GM12878 (cell line): ENCODE results near the gene PTEN. TPM values are rescaled to one million over a fixed set of nuclear protein-coding genes. Genes with fewer than 3 reads are reported as not detected.

ENCODE experiments used
- ATAC-seq: fragments of 200-7000 bp; cut with Tn5 transposase; 3 replicates; pipeline ENCODE4 v1.9.1; 2020; ENCODE audit warnings: mild to moderate bottlenecking, moderate library complexity
- BruUV-seq: library from RNA; stranded (reverse); fragments of 400-500 nt; replicated peaks from 2 replicates; lab custom pipeline; 2021; lab: Mats Ljungman, UMichigan
- CTCF ChIA-PET: fragments of 300-600 bp; sonication (Branson Sonifier 250); formaldehyde crosslinking; extraction: SDS; loops from one replicate; lab custom pipeline; 2021; ENCODE audit warnings: inconsistent platforms; lab: Yijun Ruan, JAX
- POLR2A ChIA-PET: fragments of 350-600 bp; formaldehyde crosslinking; extraction: SDS; loops from one replicate; lab custom pipeline; 2021; ENCODE audit warnings: inconsistent platforms; lab: Charles Lee
- RAD21 ChIA-PET: fragments of 300-600 bp; sonication (Branson Sonifier 250); formaldehyde crosslinking; loops from one replicate; lab custom pipeline; 2023; ENCODE audit warnings: antibody characterized with exemption; ENCODE audit not compliant: unreplicated experiment; lab: Charles Lee
- SMC1A ChIA-PET: fragments of 300-600 bp; sonication (Branson Sonifier 250); formaldehyde crosslinking; loops from one replicate; lab custom pipeline; 2023; ENCODE audit not compliant: unreplicated experiment, uncharacterized antibody; lab: Charles Lee
- DNase-seq: peaks from one replicate; pipeline ENCODE4 v3.0.0-alpha.2; 2011; ENCODE audit warnings: low read depth, low spot score
- FAIRE-seq: peaks from 3 replicates; lab custom pipeline; 2011; peaks lifted over from hg19 to GRCh38; lab: Jason Lieb, UNC
- H2AFZ ChIP-seq: 2 replicates; pipeline ENCODE4 v1.6.0; 2011; ENCODE audit warnings: low read depth, low read length, control low read depth; ENCODE audit not compliant: control insufficient read depth
- H3K27ac ChIP-seq: 2 replicates; pipeline ENCODE4 v1.5.1; 2011; ENCODE audit warnings: control low read depth; ENCODE audit not compliant: control insufficient read depth, insufficient read depth
- H3K27me3 ChIP-seq, 2 experiments: replicated peaks in 1 of 2; 2 replicates each; pipeline versions ENCODE4 v1.6.0 to v1.6.1; 2011; ENCODE audit warnings: low read length in 1 of 2; ENCODE audit not compliant: control insufficient read depth in 2 of 2, insufficient read depth in 2 of 2
- H3K36me3 ChIP-seq, 2 experiments: 2 replicates each; pipeline ENCODE4 v1.5.1; 2011; ENCODE audit warnings: low read length in 1 of 2; ENCODE audit not compliant: control insufficient read depth in 2 of 2, insufficient read depth in 2 of 2
- H3K4me1 ChIP-seq: 2 replicates; pipeline ENCODE4 v1.6.1; 2011; ENCODE audit warnings: mild to moderate bottlenecking, low read length, moderate library complexity, mixed read lengths; ENCODE audit not compliant: control insufficient read depth, insufficient read depth
- H3K4me2 ChIP-seq: 2 replicates; pipeline ENCODE4 v1.6.0; 2011; ENCODE audit warnings: control low read depth; ENCODE audit not compliant: control insufficient read depth, insufficient read depth
- H3K4me3 ChIP-seq: fragments of 200-600 bp; sonication (generic); 2 replicates; pipeline ENCODE4 v1.5.1; 2016
- H3K79me2 ChIP-seq: 2 replicates; pipeline ENCODE4 v1.6.0; 2011; ENCODE audit warnings: low read length; ENCODE audit not compliant: control insufficient read depth, insufficient read depth
- H3K9ac ChIP-seq: 2 replicates; pipeline ENCODE4 v1.8.0; 2011; ENCODE audit warnings: low read length, control low read depth, mixed read lengths; ENCODE audit not compliant: control insufficient read depth, insufficient read depth
- H3K9me3 ChIP-seq: replicated peaks from 3 replicates; pipeline ENCODE4 v1.5.1; 2011; ENCODE audit warnings: mild to moderate bottlenecking, low read length; ENCODE audit not compliant: control insufficient read depth, insufficient read depth
- H4K20me1 ChIP-seq: 2 replicates; pipeline ENCODE4 v1.6.0; 2011; ENCODE audit not compliant: control insufficient read depth, insufficient read depth
- CREB1 ChIP-seq: IDR thresholded peaks from 2 replicates; pipeline ENCODE4 v1.6.1; 2012; ENCODE audit warnings: low read depth, mild to moderate bottlenecking, inconsistent platforms
- E4F1 ChIP-seq: fragments of 450-650 bp; IDR thresholded peaks from 2 replicates; pipeline ENCODE4 v1.6.1; 2018; ENCODE audit warnings: borderline replicate concordance, mild to moderate bottlenecking; ENCODE audit not compliant: partially characterized antibody
- EED ChIP-seq: sonication (generic); IDR thresholded peaks from 2 replicates; pipeline ENCODE4 v1.6.1; 2016; ENCODE audit warnings: antibody characterized with exemption, low read depth
- HDGF ChIP-seq: fragments of 450-650 bp; IDR thresholded peaks from 2 replicates; pipeline ENCODE4 v1.6.1; 2016; ENCODE audit warnings: antibody characterized with exemption
- IKZF1 ChIP-seq: fragments of 450-650 bp; conservative IDR thresholded peaks from 2 replicates; pipeline ENCODE4 v1.6.1; 2017; ENCODE audit warnings: antibody characterized with exemption, mild to moderate bottlenecking
- NFIC ChIP-seq: IDR thresholded peaks from 2 replicates; pipeline ENCODE4 v1.6.1; 2012; ENCODE audit warnings: low read depth, mild to moderate bottlenecking, inconsistent platforms, low read length, moderate library complexity
- PML ChIP-seq: IDR thresholded peaks from 2 replicates; pipeline ENCODE4 v1.6.1; 2012; ENCODE audit warnings: low read length, inconsistent platforms
- RELA ChIP-seq: fragments of 450-650 bp; IDR thresholded peaks from 2 replicates; pipeline ENCODE4 v1.8.0; 2014; ENCODE audit warnings: borderline replicate concordance; ENCODE audit not compliant: partially characterized antibody
- RELB ChIP-seq: fragments of 450-650 bp; IDR thresholded peaks from 2 replicates; pipeline ENCODE4 v1.6.1; 2017; ENCODE audit warnings: low read depth, mild to moderate bottlenecking, moderate library complexity
- SKIL ChIP-seq: fragments of 450-650 bp; IDR thresholded peaks from 2 replicates; pipeline ENCODE4 v1.6.1; 2017; ENCODE audit warnings: mild to moderate bottlenecking, low read depth, inconsistent platforms; ENCODE audit not compliant: poor library complexity, severe bottlenecking
- SMARCA5 ChIP-seq: fragments of 450-650 bp; IDR thresholded peaks from 2 replicates; pipeline ENCODE4 v1.6.1; 2017; ENCODE audit warnings: mild to moderate bottlenecking
- SREBF1 ChIP-seq: IDR thresholded peaks from 2 replicates; pipeline ENCODE4 v1.6.1; 2012; ENCODE audit warnings: mild to moderate bottlenecking, low read length
- STAT1 ChIP-seq: fragments of 450-650 bp; conservative IDR thresholded peaks from 2 replicates; pipeline ENCODE4 v1.6.1; 2014; ENCODE audit warnings: antibody characterized with exemption, mild to moderate bottlenecking
- TCF12 ChIP-seq: IDR thresholded peaks from 2 replicates; pipeline ENCODE4 v1.6.1; 2011; ENCODE audit warnings: low read depth, mild to moderate bottlenecking, low read length
- ZNF622 ChIP-seq: fragments of 450-650 bp; IDR thresholded peaks from 2 replicates; pipeline ENCODE4 v1.6.1; 2017; ENCODE audit warnings: mild to moderate bottlenecking, inconsistent platforms
- WGBS: methylation state at CpG from one replicate; pipeline ENCODE4 v1.1.6; 2016; ENCODE audit warnings: low lambda C conversion rate; ENCODE audit not compliant: insufficient replicate concordance, insufficient coverage; ENCODE audit errors: missing lambda C conversion rate; 5-methylcytosine and 5-hydroxymethylcytosine counted together
- in situ Hi-C: fragments of 300-500 bp; cut with MboI; formaldehyde crosslinking; loops from 9 replicates; pipeline ENCODE4 v1.14.3; 2018; ENCODE audit warnings: mixed read lengths
- intact Hi-C: fragments of 100-400 bp; cut with micrococcal nuclease; formaldehyde crosslinking; loops from one replicate; pipeline ENCODE4 v1.14.2; 2022; ENCODE audit not compliant: unreplicated experiment
- polyA plus RNA-seq, 11 experiments: library from polyadenylated mRNA; depleted of rRNA in 4 of 11; unstranded in 6 of 11; stranded (reverse) in 5 of 11; fragments of >200 nt; fragmentation: Nextera tagmentation in 4 of 11; fragmentation: Illumina TruSeq in 1 of 11; extraction: Ambion mirVana in 4 of 11; extraction: Trizol in 1 of 11; gene quantifications; 1 replicate in 1 of 11; 2 replicates in 10 of 11; pipeline versions ENCODE4 v1.2.1 to v1.2.3, GENCODE V29; 2011 to 2016; ENCODE audit warnings: inconsistent platforms in 2 of 11, missing spikeins in 2 of 11, low read depth in 1 of 11
- total RNA-seq, 4 experiments: library from RNA; depleted of rRNA in 3 of 4; stranded (reverse); fragments of >200 nt in 3 of 4; fragmentation: Illumina TruSeq in 1 of 4; extraction: Trizol in 1 of 4; gene quantifications; 2 replicates each; pipeline versions ENCODE4 v1.2.1 to v1.2.3, GENCODE V29; 2013 to 2021

Gene PTEN
- total and polyA plus RNA-seq, 10 of the 15 experiments (the other 5 are each of a cell fraction or from before 2014, with no cell fraction given): 26.1 to 175 (median 58.1) TPM

- TF ChIP-seq SKIL: no peak
- no peak for TF ChIP-seq SMARCA5
- TF ChIP-seq ZNF622: no peak
- no peak for TF ChIP-seq STAT1
- no peak for TF ChIP-seq E4F1
- TF ChIP-seq SREBF1: no peak
These were observed 110.7 kb downstream of the PTEN start (continued) for GRCh38 chr10:87974130-87974529.

GRCh38 chr10:87974769-87975168 is 111.3 kb downstream of the PTEN start:
- no peak overlapping the region for H3K27ac ChIP-seq
- BruUV-seq: no TSS peak
- POLR2A ChIA-PET: interaction anchor here (0.6 kb wide), 1 partner anchor 107 kb away, joined by 4 read pairs; no protein-coding TSS in a partner anchor
- no peak overlapping the region for H3K9ac ChIP-seq
- H3K79me2 ChIP-seq: no peaks in the 10 kb centered on the region
- no peaks in the 10 kb centered on the region for H4K20me1 ChIP-seq
- H3K36me3 ChIP-seq: no peaks in the 10 kb centered on the region
- intact Hi-C loops (no loop called here), in situ Hi-C loops (loop anchor here (10.0 kb wide), 1 partner anchor 580 kb away; no protein-coding TSS in a partner anchor)
- CTCF ChIA-PET: no interaction called here
- TF ChIP-seq NFIC: no peak
- no peak for TF ChIP-seq RELB
- TF ChIP-seq RELA: no peak
- no peak for TF ChIP-seq PML
- TF ChIP-seq HDGF: no peak
- no peak for TF ChIP-seq CREB1
- TF ChIP-seq TCF12: no peak
- TF ChIP-seq IKZF1: no peak
- TF ChIP-seq EED: no peak
- no peaks in the 10 kb centered on the region for H3K9me3 ChIP-seq
- peak; percentile 40; the same call in 2 of the 3 replicates for ATAC-seq
- DNase-seq: no peak
- H2AFZ ChIP-seq: no peak overlapping the region
- H3K4me2 ChIP-seq: no peak overlapping the region
- no peak overlapping the region for H3K4me3 ChIP-seq
- SMC1A ChIA-PET: interaction anchor here (1.2 to 1.5 kb wide), 4 partner anchors 50 to 109 kb away, joined by 3 to 4 read pairs (median 3); no protein-coding TSS in a partner anchor
- RAD21 ChIA-PET: no interaction called here
- WGBS: 100% methylated on average over 1 of the region's 1 CpG
- no peaks in the 10 kb centered on the region for H3K27me3 ChIP-seq
- FAIRE-seq: no peak
- no peaks in the 10 kb centered on the region for H3K4me1 ChIP-seq
